MCF 10A (cell line): ENCODE measurements around the gene FTSJ1. TPM values are rescaled to one million over a fixed set of nuclear protein-coding genes. Genes with fewer than 3 reads are reported as not detected.

Source experiments
- BruUV-seq: library from RNA; stranded (reverse); fragments of 400-500 nt; replicated peaks from 2 replicates; lab custom pipeline; 2021; lab: Mats Ljungman, UMichigan
- CTCF ChIA-PET: fragments of 300-600 bp; sonication (Branson Sonifier 250); formaldehyde crosslinking; extraction: SDS; loops from one replicate; lab custom pipeline; 2021; ENCODE audit warnings: antibody characterized with exemption, inconsistent platforms; lab: Yijun Ruan, JAX
- POLR2A ChIA-PET: fragments of 300-600, 350-650 bp; sonication (Branson Sonifier 250); formaldehyde crosslinking; extraction: SDS; loops from one replicate; lab custom pipeline; 2020; ENCODE audit warnings: antibody characterized with exemption, inconsistent platforms; lab: Yijun Ruan, JAX
- DNase-seq: peaks from one replicate; pipeline ENCODE4 v3.0.0-alpha.2; 2018; ENCODE audit not compliant: unreplicated experiment
- H3K27ac Mint-ChIP-seq: one replicate; pipeline ENCODE4 v1.8.0; 2022; ENCODE audit warnings: mild to moderate bottlenecking, low read depth, mixed read lengths; ENCODE audit not compliant: unreplicated experiment
- H3K27me3 Mint-ChIP-seq: one replicate; pipeline ENCODE4 v1.8.0; 2022; ENCODE audit warnings: mixed read lengths; ENCODE audit not compliant: insufficient read depth, unreplicated experiment
- H3K36me3 Mint-ChIP-seq: one replicate; pipeline ENCODE4 v1.8.0; 2022; ENCODE audit warnings: mild to moderate bottlenecking, moderate library complexity, mixed read lengths; ENCODE audit not compliant: insufficient read depth, unreplicated experiment
- H3K4me1 Mint-ChIP-seq: one replicate; pipeline ENCODE4 v1.8.0; 2022; ENCODE audit warnings: mixed read lengths; ENCODE audit not compliant: insufficient read depth, unreplicated experiment
- H3K4me3 Mint-ChIP-seq: one replicate; pipeline ENCODE4 v1.8.0; 2022; ENCODE audit warnings: mild to moderate bottlenecking, moderate library complexity, mixed read lengths; ENCODE audit not compliant: unreplicated experiment
- H3K9me3 Mint-ChIP-seq: one replicate; pipeline ENCODE4 v1.8.0; 2022; ENCODE audit warnings: mixed read lengths; ENCODE audit not compliant: unreplicated experiment
- intact Hi-C: fragments of 100-400 bp; cut with micrococcal nuclease; formaldehyde crosslinking; loops from 2 replicates; pipeline ENCODE4 v1.14.1; 2022
- total RNA-seq: library from RNA; stranded (reverse); gene quantifications from 2 replicates; pipeline ENCODE4 v1.2.3, GENCODE V29; 2022
- TF ChIP-seq, protein P1 (sequence below): fragments of 200-600 bp; IDR thresholded peaks from one replicate; pipeline ENCODE4 v1.8.0; 2022; ENCODE audit warnings: antibody characterized with exemption, mild to moderate bottlenecking; ENCODE audit not compliant: unreplicated experiment

Gene FTSJ1
- total RNA-seq, 1 experiment from 2014 or later: 107 TPM

DNA sequence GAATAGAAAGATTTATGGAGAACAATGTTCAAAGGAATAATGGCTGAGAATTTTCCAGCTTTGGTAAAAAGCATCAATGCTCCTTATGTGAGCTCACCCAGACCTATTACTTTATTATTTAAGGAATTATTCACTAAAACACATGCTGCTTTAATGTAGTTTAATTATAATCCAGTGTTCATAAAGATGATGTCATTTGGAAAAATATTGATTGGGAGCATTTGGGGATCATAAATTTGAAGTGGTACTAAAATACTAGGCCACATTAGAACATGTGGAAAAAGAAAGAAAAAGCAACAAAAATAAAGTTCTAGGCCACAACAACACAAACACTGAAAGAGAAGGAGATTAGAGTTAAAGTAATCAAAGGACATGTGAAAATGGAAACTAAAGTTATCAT lies 25.9 kb upstream of the FTSJ1 start:
- BruUV-seq: no TSS peak
- TF ChIP-seq, protein P1, sequence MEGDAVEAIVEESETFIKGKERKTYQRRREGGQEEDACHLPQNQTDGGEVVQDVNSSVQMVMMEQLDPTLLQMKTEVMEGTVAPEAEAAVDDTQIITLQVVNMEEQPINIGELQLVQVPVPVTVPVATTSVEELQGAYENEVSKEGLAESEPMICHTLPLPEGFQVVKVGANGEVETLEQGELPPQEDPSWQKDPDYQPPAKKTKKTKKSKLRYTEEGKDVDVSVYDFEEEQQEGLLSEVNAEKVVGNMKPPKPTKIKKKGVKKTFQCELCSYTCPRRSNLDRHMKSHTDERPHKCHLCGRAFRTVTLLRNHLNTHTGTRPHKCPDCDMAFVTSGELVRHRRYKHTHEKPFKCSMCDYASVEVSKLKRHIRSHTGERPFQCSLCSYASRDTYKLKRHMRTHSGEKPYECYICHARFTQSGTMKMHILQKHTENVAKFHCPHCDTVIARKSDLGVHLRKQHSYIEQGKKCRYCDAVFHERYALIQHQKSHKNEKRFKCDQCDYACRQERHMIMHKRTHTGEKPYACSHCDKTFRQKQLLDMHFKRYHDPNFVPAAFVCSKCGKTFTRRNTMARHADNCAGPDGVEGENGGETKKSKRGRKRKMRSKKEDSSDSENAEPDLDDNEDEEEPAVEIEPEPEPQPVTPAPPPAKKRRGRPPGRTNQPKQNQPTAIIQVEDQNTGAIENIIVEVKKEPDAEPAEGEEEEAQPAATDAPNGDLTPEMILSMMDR: no peak
- H3K27ac Mint-ChIP-seq: no peak overlapping the region
- H3K4me1 Mint-ChIP-seq: no peaks in the 10 kb centered on the region
- H3K4me3 Mint-ChIP-seq: no peak overlapping the region
- no peaks in the 10 kb centered on the region for H3K36me3 Mint-ChIP-seq
- H3K27me3 Mint-ChIP-seq: no peaks in the 10 kb centered on the region
- CTCF ChIA-PET: no interaction called here
- H3K9me3 Mint-ChIP-seq: peaks cover 7% of the 10 kb centered on the region
- DNase-seq: no peak
- POLR2A ChIA-PET: no interaction called here
- intact Hi-C loops: no loop called here

DNA sequence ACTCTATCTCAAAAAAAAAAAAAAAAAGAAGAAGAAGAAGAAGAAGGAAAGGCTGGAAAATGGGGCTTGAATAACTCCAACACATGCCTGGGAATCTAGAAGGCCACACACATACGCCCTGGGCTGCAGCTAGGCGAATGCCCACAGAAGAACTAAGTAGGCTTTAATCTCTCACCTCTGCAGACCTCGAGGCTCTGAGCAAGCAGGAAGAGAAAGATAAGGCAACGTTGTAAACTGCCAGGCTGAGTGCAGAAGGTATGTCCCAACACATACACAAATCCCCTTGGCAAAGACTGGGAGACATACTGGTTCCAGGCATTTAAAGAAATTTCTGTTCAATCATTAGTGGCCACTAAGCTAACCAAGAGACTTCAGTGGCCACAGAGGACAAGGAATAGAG lies 24.3 kb upstream of the FTSJ1 start:
- no peaks in the 10 kb centered on the region for H3K27me3 Mint-ChIP-seq
- no peaks in the 10 kb centered on the region for H3K36me3 Mint-ChIP-seq
- intact Hi-C loops: no loop called here
- H3K4me1 Mint-ChIP-seq: no peaks in the 10 kb centered on the region
- no peak overlapping the region for H3K27ac Mint-ChIP-seq
- TF ChIP-seq, protein P1: no peak
- no peak for DNase-seq
- CTCF ChIA-PET: interaction anchor here (0.8 kb wide), 1 partner anchor 14 kb away, joined by 3 read pairs; no protein-coding TSS in a partner anchor
- POLR2A ChIA-PET: no interaction called here
- BruUV-seq: no TSS peak
- no peak overlapping the region for H3K4me3 Mint-ChIP-seq
- H3K9me3 Mint-ChIP-seq: peaks cover 7% of the 10 kb centered on the region

DNA sequence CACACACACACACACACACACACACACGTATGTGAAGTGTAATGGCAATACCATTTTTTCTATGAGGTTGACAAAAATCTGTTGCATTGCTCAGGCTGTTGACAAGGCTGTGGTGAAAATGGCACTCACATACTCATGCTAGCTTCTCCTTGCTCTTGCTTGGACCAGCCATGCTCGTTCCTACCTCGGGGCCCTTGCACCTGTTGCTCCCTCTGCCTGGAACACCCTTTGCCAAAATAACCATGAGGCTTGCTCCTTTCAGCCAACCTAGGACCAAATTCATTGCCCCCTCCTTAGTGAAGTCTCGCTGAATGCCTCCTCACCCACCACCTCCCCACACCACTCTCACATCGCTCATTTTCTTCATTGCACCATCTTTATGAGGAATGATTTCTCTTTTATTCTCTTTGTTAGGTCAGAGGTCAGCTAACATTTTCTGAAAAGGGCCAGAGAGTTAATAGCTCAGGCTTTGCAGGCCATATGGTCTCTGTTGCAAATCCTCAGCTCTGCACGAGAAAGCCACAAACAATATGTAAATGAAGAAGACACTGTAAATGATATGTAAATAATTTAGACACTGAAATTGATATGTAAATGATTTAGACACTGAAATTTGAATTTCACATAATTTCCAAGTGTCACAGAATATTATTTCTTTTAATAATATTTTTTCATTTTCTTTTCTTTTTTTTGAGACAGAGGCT lies 19.2 kb upstream of the FTSJ1 start:
- DNase-seq: no peak
- H3K4me3 Mint-ChIP-seq: no peak overlapping the region
- TF ChIP-seq, protein P1: no peak
- H3K36me3 Mint-ChIP-seq: no peaks in the 10 kb centered on the region
- no peak overlapping the region for H3K27ac Mint-ChIP-seq
- ChIA-PET CTCF (interaction anchor here (0.6 kb wide), 1 partner anchor 1242 kb away, joined by 3 read pairs; no protein-coding TSS in a partner anchor), POLR2A (no interaction called here)
- H3K27me3 Mint-ChIP-seq: no peaks in the 10 kb centered on the region
- intact Hi-C loops: no loop called here
- no TSS peak for BruUV-seq
- no peaks in the 10 kb centered on the region for H3K4me1 Mint-ChIP-seq
- peaks cover 35% of the 10 kb centered on the region for H3K9me3 Mint-ChIP-seq

DNA sequence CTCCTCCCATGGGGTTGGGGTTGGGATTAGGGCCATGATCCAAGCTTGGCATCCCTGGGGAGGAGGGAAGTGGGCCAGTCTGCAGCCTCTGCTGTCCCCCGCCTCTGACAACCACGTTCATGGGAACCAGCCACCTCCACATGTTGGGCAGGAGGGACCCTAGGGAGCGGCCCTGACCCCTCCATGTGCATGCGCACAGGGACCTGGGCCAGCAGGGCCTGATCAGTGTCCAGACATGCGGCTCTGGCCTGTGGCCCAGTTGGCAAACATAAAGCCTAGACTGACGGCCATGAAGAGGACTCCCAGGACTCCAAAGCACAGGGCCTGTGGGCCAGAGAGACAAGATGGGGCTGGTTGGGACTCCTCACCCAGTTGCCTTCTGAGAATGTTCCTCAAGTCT lies 17.3 kb upstream of the FTSJ1 start:
- ChIA-PET CTCF (no interaction called here), POLR2A (no interaction called here)
- intact Hi-C loops: no loop called here
- Mint-ChIP-seq H3K9me3 (peaks cover 35% of the 10 kb centered on the region), H3K27me3 (no peaks in the 10 kb centered on the region), H3K4me3 (no peak overlapping the region), H3K4me1 (peaks cover under 1% of the 10 kb centered on the region), H3K27ac (no peak overlapping the region), H3K36me3 (no peaks in the 10 kb centered on the region)
- DNase-seq: no peak
- TF ChIP-seq, protein P1: no peak
- BruUV-seq: no TSS peak
